Astrocyte of the cerebellum (primary cell): ENCODE results near the gene MADCAM1.

ENCODE experiments used
- DNase-seq: peaks from one replicate; pipeline ENCODE4 v3.0.0-alpha.2; 2011; ENCODE audit warnings: low read depth
- H3K4me3 ChIP-seq: 2 replicates; pipeline ENCODE4 v1.5.1; 2011; ENCODE audit warnings: mild to moderate bottlenecking, low read depth, low read length, moderate library complexity
- in situ Hi-C: cut with HindIII; loops from 2 replicates; pipeline ENCODE4 v1.10.0; 2017; ENCODE audit warnings: low sequenced_read_pairs
- TF ChIP-seq, protein P1 (sequence below): IDR thresholded peaks from 2 replicates; pipeline ENCODE4 v1.5.1; 2012; ENCODE audit warnings: low read length, low read depth, moderate library complexity, mild to moderate bottlenecking; ENCODE audit errors: missing control alignments

The MADCAM1 gene

DNA sequence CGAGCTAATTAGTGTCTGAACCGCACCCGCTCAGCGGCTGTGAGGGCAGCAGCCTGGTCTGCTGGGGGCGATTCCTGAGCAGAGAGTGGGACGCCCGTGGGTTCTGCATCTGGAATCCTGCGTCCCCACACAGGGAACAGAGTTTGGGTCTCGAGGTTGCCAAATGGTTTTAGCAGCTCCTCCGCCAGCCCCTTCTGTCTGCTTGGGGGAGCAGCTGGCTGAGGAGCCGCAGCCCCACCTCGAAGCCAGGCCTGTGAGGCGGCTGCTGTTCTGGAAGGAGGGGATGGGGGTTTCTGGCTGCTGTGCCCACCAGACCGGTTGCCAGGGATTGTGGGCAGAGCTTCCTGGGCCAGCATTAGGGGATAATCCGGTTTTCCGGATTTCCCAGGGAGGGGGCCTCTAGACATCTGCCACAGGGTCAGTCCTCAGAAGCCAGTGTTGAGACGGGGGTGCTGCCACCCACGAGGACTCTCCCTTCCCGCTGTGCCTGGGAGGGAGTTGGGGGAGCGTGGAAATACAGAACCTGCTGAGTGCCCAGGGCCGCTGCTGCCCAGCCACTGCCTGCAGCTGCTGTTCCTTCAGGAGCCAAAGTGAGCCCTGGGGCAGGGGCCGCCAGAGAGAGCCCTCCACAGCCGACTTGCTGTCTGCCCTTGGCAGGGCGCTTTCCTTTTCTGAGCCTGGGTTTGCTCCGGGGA is 37.2 kb downstream of the MADCAM1 start:
- peak overlapping the region; percentile 93 for H3K4me3 ChIP-seq
- TF ChIP-seq, protein P1, sequence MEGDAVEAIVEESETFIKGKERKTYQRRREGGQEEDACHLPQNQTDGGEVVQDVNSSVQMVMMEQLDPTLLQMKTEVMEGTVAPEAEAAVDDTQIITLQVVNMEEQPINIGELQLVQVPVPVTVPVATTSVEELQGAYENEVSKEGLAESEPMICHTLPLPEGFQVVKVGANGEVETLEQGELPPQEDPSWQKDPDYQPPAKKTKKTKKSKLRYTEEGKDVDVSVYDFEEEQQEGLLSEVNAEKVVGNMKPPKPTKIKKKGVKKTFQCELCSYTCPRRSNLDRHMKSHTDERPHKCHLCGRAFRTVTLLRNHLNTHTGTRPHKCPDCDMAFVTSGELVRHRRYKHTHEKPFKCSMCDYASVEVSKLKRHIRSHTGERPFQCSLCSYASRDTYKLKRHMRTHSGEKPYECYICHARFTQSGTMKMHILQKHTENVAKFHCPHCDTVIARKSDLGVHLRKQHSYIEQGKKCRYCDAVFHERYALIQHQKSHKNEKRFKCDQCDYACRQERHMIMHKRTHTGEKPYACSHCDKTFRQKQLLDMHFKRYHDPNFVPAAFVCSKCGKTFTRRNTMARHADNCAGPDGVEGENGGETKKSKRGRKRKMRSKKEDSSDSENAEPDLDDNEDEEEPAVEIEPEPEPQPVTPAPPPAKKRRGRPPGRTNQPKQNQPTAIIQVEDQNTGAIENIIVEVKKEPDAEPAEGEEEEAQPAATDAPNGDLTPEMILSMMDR, result no peak
- no peak for DNase-seq
- in situ Hi-C loops, result no loop called here

DNA sequence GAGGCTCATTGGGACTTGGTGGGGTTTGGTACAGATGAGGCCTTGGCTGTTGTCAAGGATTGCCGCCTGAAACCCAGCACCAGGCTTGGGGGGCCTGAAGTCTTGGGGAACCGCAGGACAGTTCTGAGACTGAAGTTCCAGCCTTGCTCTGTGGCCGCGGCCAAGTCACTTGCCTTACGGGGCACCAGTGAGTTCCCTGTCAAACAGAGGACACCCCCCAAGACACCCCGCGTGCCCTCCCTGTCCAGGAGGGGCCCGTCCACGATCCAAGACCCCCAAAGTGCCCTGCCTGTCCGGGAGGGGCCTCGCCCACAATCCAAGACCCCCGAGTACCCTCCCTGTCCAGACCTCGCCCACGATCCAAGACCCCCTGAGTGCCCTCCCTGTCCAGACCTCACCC is 37.8 kb downstream of the MADCAM1 start:
- H3K4me3 ChIP-seq, result peak overlapping the region; percentile 93
- in situ Hi-C loops, result no loop called here
- DNase-seq, result no peak
- TF ChIP-seq, protein P1, result no peak

DNA sequence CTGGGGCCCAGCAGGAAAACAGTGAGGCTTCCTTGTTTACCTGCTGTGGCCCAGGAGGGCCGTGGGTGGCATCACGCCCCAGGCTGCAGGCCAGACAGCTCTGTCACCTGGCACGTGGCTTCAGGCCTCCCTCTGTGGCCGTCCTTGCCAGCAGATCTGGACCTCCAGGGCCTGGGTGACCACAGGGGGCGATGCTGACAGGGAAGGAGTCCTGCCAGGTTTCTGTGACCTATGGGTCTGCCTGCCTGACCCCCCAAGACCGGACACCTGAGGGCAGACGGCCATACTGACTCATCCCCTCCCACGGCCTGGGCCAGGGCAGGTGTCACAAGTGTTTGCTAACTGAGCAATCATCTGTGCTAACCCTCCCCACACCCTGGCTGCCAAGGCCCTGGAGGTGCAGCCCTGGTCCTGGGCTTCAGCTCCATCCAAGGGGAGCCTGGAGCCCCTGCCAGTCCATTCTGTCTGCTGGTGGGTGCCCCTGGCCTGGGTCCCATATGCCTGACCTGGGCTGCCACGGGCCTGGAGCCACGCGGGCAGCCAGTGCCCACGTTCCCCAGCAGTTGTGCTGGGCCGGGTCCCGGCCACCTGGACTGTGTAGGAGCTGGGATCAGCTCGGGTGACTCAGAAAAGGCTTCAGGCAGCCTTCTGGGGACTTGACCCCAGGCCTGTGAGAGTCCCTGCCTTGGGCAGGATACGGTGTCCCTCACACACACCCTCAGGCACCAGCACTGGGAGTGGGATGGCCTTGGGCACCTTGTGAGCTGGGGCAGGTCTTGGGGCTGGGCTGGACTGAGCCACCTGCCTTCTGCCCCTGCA is 38.9 kb downstream of the MADCAM1 start:
- in situ Hi-C loops, result no loop called here
- no peak for DNase-seq
- H3K4me3 ChIP-seq, result no peak overlapping the region
- TF ChIP-seq, protein P1, result no peak

DNA sequence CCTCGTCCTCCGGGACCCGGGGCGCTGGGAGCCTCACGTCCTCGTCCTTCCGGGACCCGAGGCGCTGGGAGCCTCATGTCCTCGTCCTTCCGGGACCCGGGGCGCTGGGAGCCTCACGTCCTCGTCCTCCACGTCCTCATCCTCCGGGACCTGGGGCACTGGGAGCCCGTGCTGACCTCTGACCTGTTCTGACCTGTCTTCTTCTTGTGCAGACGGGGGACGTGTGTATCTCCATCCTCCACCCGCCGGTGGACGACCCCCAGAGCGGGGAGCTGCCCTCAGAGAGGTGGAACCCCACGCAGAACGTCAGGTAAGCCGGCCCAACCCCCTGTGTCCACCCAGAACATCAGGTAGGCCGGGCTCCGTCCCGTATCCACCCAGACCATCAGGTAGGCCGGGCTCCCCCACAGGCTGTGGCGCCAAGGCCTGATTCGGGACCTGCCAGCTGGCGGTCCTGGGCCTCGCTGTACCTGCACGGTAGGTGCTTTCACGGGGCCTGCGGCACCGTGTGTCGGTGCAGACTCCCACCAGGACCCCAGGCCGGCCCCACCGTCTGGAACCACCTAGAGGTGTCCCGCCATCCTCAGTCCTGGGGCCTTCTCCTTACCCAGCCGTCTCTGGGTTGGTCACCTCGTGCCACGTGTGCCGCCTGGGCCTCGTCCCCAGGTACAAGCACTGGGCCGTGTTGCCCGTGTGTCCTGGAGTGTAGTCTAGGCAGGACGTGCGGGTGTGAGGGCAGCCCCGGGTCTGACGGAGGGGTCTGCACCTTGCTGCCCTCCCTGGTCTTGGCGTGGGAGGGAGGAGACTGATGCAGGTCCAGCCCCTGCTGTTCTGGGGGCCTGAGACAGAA is 40.0 kb downstream of the MADCAM1 start:
- in situ Hi-C loops, result no loop called here
- no peak overlapping the region for H3K4me3 ChIP-seq
- TF ChIP-seq, protein P1, result no peak
- no peak for DNase-seq

DNA sequence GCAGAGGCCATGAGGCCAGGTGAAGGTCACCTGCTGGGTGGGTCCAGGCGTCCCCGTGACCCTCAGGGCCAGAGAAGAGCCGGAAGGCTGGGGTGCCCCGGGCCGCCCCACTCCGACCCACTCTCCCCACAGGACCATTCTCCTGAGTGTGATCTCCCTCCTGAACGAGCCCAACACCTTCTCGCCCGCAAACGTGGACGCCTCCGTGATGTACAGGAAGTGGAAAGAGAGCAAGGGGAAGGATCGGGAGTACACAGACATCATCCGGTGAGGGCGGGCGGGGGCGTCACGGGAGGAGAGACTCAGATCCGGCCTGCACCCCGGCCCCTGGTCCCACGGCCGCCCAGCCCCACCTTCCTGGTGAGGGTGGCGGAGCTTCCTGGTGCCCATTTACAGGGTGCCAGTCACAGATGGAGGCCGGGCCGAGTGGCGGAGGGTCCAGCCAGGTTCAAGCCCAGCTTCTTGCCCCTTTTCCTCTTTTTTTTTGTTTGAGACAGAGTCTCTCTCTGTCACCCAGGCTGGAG is 40.7 kb downstream of the MADCAM1 start:
- TF ChIP-seq, protein P1, result no peak
- in situ Hi-C loops, result no loop called here
- no peak for DNase-seq
- no peak overlapping the region for H3K4me3 ChIP-seq
